ENCODE measurements around the gene KIAA0753. TPM values are rescaled to one million over a fixed set of nuclear protein-coding genes. Genes with fewer than 3 reads are reported as not detected.

Gene KIAA0753
- total and polyA plus RNA-seq, 2 of the 13 experiments (the other 11 are each of a cell fraction or from before 2014, with no cell fraction given) = 5.2 to 9.1 TPM

DNA sequence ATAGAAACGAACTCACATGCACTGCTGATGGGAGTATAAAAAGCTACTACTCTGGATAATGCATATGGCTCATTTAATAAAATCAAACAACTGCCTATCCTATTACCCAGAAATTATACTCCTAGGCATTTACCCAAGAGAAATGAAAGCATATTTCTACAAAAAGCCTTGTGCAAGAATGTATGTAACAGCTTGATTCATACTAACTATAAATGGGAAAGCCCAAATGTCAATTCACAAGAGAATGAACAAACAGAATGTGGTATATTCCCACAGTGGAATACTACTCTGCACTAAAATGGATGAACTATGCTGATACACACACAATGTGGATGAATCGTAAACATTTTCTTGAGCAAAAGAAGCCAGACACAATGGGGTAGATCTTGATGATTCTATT is 38.4 kb downstream of the KIAA0753 start:
- TF ChIP-seq ZEB1 (IDR thresholded peaks at IDR 0.05; ENCODE audit: insufficient replicate concordance, low read depth) (no peak), FOXK2 (IDR thresholded peaks at IDR 0.05) (no peak), ZSCAN22 (CRISPR knock-in tag; IDR thresholded peaks at IDR 0.05) (no peak), ZNF570 (CRISPR knock-in tag; IDR thresholded peaks at IDR 0.05; ENCODE audit: borderline replicate concordance) (no peak)
- TF ChIP-seq, protein P1, sequence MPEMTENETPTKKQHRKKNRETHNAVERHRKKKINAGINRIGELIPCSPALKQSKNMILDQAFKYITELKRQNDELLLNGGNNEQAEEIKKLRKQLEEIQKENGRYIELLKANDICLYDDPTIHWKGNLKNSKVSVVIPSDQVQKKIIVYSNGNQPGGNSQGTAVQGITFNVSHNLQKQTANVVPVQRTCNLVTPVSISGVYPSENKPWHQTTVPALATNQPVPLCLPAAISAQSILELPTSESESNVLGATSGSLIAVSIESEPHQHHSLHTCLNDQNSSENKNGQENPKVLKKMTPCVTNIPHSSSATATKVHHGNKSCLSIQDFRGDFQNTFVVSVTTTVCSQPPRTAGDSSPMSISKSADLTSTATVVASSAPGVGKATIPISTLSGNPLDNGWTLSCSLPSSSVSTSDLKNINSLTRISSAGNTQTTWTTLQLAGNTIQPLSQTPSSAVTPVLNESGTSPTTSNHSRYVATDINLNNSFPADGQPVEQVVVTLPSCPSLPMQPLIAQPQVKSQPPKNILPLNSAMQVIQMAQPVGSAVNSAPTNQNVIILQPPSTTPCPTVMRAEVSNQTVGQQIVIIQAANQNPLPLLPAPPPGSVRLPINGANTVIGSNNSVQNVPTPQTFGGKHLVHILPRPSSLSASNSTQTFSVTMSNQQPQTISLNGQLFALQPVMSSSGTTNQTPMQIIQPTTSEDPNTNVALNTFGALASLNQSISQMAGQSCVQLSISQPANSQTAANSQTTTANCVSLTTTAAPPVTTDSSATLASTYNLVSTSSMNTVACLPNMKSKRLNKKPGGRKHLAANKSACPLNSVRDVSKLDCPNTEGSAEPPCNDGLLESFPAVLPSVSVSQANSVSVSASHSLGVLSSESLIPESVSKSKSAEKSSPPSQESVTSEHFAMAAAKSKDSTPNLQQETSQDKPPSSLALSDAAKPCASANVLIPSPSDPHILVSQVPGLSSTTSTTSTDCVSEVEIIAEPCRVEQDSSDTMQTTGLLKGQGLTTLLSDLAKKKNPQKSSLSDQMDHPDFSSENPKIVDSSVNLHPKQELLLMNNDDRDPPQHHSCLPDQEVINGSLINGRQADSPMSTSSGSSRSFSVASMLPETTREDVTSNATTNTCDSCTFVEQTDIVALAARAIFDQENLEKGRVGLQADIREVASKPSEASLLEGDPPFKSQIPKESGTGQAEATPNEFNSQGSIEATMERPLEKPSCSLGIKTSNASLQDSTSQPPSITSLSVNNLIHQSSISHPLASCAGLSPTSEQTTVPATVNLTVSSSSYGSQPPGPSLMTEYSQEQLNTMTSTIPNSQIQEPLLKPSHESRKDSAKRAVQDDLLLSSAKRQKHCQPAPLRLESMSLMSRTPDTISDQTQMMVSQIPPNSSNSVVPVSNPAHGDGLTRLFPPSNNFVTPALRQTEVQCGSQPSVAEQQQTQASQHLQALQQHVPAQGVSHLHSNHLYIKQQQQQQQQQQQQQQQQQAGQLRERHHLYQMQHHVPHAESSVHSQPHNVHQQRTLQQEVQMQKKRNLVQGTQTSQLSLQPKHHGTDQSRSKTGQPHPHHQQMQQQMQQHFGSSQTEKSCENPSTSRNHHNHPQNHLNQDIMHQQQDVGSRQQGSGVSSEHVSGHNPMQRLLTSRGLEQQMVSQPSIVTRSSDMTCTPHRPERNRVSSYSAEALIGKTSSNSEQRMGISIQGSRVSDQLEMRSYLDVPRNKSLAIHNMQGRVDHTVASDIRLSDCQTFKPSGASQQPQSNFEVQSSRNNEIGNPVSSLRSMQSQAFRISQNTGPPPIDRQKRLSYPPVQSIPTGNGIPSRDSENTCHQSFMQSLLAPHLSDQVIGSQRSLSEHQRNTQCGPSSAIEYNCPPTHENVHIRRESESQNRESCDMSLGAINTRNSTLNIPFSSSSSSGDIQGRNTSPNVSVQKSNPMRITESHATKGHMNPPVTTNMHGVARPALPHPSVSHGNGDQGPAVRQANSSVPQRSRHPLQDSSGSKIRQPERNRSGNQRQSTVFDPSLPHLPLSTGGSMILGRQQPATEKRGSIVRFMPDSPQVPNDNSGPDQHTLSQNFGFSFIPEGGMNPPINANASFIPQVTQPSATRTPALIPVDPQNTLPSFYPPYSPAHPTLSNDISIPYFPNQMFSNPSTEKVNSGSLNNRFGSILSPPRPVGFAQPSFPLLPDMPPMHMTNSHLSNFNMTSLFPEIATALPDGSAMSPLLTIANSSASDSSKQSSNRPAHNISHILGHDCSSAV (CRISPR knock-in tag; IDR thresholded peaks at IDR 0.05; ENCODE audit: borderline replicate concordance) = no peak
- TF ChIP-seq, protein P2, sequence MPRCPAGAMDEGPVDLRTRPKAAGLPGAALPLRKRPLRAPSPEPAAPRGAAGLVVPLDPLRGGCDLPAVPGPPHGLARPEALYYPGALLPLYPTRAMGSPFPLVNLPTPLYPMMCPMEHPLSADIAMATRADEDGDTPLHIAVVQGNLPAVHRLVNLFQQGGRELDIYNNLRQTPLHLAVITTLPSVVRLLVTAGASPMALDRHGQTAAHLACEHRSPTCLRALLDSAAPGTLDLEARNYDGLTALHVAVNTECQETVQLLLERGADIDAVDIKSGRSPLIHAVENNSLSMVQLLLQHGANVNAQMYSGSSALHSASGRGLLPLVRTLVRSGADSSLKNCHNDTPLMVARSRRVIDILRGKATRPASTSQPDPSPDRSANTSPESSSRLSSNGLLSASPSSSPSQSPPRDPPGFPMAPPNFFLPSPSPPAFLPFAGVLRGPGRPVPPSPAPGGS (CRISPR knock-in tag; IDR thresholded peaks at IDR 0.05) = no peak
- TF ChIP-seq, protein P3, sequence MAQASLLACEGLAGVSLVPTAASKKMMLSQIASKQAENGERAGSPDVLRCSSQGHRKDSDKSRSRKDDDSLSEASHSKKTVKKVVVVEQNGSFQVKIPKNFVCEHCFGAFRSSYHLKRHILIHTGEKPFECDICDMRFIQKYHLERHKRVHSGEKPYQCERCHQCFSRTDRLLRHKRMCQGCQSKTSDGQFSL (CRISPR knock-in tag; IDR thresholded peaks at IDR 0.05) = no peak
- TF ChIP-seq, protein P4, sequence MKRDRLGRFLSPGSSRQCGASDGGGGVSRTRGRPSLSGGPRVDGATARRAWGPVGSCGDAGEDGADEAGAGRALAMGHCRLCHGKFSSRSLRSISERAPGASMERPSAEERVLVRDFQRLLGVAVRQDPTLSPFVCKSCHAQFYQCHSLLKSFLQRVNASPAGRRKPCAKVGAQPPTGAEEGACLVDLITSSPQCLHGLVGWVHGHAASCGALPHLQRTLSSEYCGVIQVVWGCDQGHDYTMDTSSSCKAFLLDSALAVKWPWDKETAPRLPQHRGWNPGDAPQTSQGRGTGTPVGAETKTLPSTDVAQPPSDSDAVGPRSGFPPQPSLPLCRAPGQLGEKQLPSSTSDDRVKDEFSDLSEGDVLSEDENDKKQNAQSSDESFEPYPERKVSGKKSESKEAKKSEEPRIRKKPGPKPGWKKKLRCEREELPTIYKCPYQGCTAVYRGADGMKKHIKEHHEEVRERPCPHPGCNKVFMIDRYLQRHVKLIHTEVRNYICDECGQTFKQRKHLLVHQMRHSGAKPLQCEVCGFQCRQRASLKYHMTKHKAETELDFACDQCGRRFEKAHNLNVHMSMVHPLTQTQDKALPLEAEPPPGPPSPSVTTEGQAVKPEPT (CRISPR knock-in tag; IDR thresholded peaks at IDR 0.05; ENCODE audit: low read depth) = no peak
- no peak for DNase-seq (ENCODE audit: low spot score)
- whole genome bisulfite sequencing (ENCODE audit: low lambda C conversion rate) = 100% methylated on average over 2 of the region's 2 CpGs
- Histone ChIP-seq H3K9ac (ENCODE audit: insufficient read depth, low read depth, low read length) (no peak overlapping the region), H3K9me3 (ENCODE audit: low read length) (no peaks in the 10 kb centered on the region), H2AFZ (ENCODE audit: low read length) (no peak overlapping the region), H3K27me3 (ENCODE audit: control insufficient read depth in 1 of 2, insufficient read depth in 2 of 2, low read length in 2 of 2) (no peaks in the 10 kb centered on the region), H3K27ac (ENCODE audit: extremely low read length, insufficient read depth, low read length) (no peak overlapping the region), H4K20me1 (ENCODE audit: insufficient read depth, low read length) (no peaks in the 10 kb centered on the region), H3K36me3 (replicated peaks in 1 of 2; ENCODE audit: control insufficient read depth in 1 of 2, insufficient read depth in 2 of 2, low read length in 2 of 2) (peaks cover 15 to 73% of the 10 kb centered on the region in 2 experiments), H3K4me3 (replicated peaks in 1 of 3; ENCODE audit: insufficient read depth in 1 of 3, low read depth in 2 of 3, low read length in 3 of 3) (no peak overlapping the region), H3K79me2 (ENCODE audit: insufficient read depth, low read length) (no peaks in the 10 kb centered on the region), H3K4me2 (ENCODE audit: low read depth, low read length) (no peak overlapping the region), H3K4me1 (ENCODE audit: insufficient read depth, low read length) (no peaks in the 10 kb centered on the region)
- in situ Hi-C loops (cut with HindIII; ENCODE audit: extremely low pct_ligation_motif_present, low pct_unique_long_range_greater_than_20kb) (no loop called here), intact Hi-C loops (cut with micrococcal nuclease; ENCODE audit: unreplicated experiment) (no loop called here)
- no peak for ATAC-seq
- CTCF ChIA-PET (ENCODE audit: low intra/inter-chr PET ratio, low total read pairs) = no interaction called here
- no peak for FAIRE-seq
- POLR2A ChIA-PET = no interaction called here
- no TSS peak for BruUV-seq (replicated peaks)
